ENCODE measurements around the gene DNASE1.

- TF ChIP-seq USF2 (IDR thresholded peaks at IDR 0.05; ENCODE audit: borderline replicate concordance, low read depth, low read length) (no peak), TAF1 (IDR thresholded peaks at IDR 0.05; ENCODE audit: borderline replicate concordance, low read depth, low read length) (no peak)
These were observed 6.8 kb downstream of the DNASE1 start for GRCh38 chr16:3661311-3661710.

Measured in SK-N-SH (cell line).